GM10266 (cell line): Measurements from ENCODE around the gene HPCAL1.

Experiments used
- DNase-seq: peaks from one replicate; pipeline ENCODE4 v3.0.0; 2012; ENCODE audit errors: extremely low spot score
- CTCF ChIP-seq: IDR thresholded peaks from 2 replicates; pipeline ENCODE4 v1.5.1; 2012; ENCODE audit warnings: mild to moderate bottlenecking, low read depth; ENCODE audit not compliant: control insufficient read depth, insufficient read depth; ENCODE audit errors: missing control alignments

HPCAL1 gene

GRCh38 chr2:10321622-10322021 is 18.9 kb downstream of the HPCAL1 start:
- no peak for TF ChIP-seq CTCF
- no peak for DNase-seq

- no peak for TF ChIP-seq CTCF
- DNase-seq = no peak
Measured at GRCh38 chr2:10322481-10322880, 19.8 kb downstream of the HPCAL1 start.

GRCh38 chr2:10322973-10323372 is 20.3 kb downstream of the HPCAL1 start:
- no peak for DNase-seq
- TF ChIP-seq CTCF = no peak

- TF ChIP-seq CTCF = no peak
- no peak for DNase-seq
Measured at GRCh38 chr2:10323535-10323934, 20.8 kb downstream of the HPCAL1 start.

- TF ChIP-seq CTCF = no peak
Measured at GRCh38 chr2:10324095-10324832, 21.6 kb downstream of the HPCAL1 start.

GRCh38 chr2:10325278-10326145 is 22.8 kb downstream of the HPCAL1 start:
- no peak for TF ChIP-seq CTCF
- DNase-seq = no peak

More at GRCh38 chr2:10324095-10324832, 21.6 kb downstream of the HPCAL1 start:
- no peak for DNase-seq
